ENCODE measurements around the gene MGA. TPM values are rescaled to one million over a fixed set of nuclear protein-coding genes. Genes with fewer than 3 reads are reported as not detected.
A peak's percentile ranks its signal among the peaks of the same experiment; 100 is the strongest.

The MGA gene
- total RNA-seq, 1 experiment from 2014 or later, result 12.8 TPM

GRCh38 chr15:41804916-41805666 is 144.9 kb downstream of the MGA start:
- H3K36me3 ChIP-seq, result peaks cover 2% of the 10 kb centered on the region; the same call in 1 of the 2 replicates

GRCh38 chr15:41805711-41806110 is 145.5 kb downstream of the MGA start:
- Histone ChIP-seq H3K4me3 (no peak overlapping the region), H3K27me3 (no peaks in the 10 kb centered on the region), H3K36me3 (peaks cover 1% of the 10 kb centered on the region; the same call in 1 of the 2 replicates), H3K9me3 (no peaks in the 10 kb centered on the region)
- DNase-seq, result no peak

More at GRCh38 chr15:41804916-41805666, 144.9 kb downstream of the MGA start:
- H3K4me3 ChIP-seq, result no peak overlapping the region
- H3K27me3 ChIP-seq, result no peaks in the 10 kb centered on the region
- H3K9me3 ChIP-seq, result no peaks in the 10 kb centered on the region
- DNase-seq, result no peak

GRCh38 chr15:41806291-41807181 is 146.3 kb downstream of the MGA start:
- no peaks in the 10 kb centered on the region for H3K36me3 ChIP-seq
- no peaks in the 10 kb centered on the region for H3K27me3 ChIP-seq
- no peak for DNase-seq
- H3K9me3 ChIP-seq, result no peaks in the 10 kb centered on the region
- no peak overlapping the region for H3K4me3 ChIP-seq

- no peak for DNase-seq
- no peaks in the 10 kb centered on the region for H3K27me3 ChIP-seq
- H3K36me3 ChIP-seq, result no peaks in the 10 kb centered on the region
- H3K9me3 ChIP-seq, result no peaks in the 10 kb centered on the region
- no peak overlapping the region for H3K4me3 ChIP-seq
These were observed 148.9 kb downstream of the MGA start for GRCh38 chr15:41809121-41809520.

- no peaks in the 10 kb centered on the region for H3K27me3 ChIP-seq
- DNase-seq, result no peak
- H3K36me3 ChIP-seq, result no peaks in the 10 kb centered on the region; the same call in 1 of the 2 replicates
- no peak overlapping the region for H3K4me3 ChIP-seq
- H3K9me3 ChIP-seq, result no peaks in the 10 kb centered on the region
These were observed 149.5 kb downstream of the MGA start for GRCh38 chr15:41809526-41810220.

- H3K4me3 ChIP-seq, result no peak overlapping the region
- H3K9me3 ChIP-seq, result no peaks in the 10 kb centered on the region
- H3K36me3 ChIP-seq, result no peaks in the 10 kb centered on the region; the same call in 1 of the 2 replicates
- DNase-seq, result no peak
- no peaks in the 10 kb centered on the region for H3K27me3 ChIP-seq
These were observed 150.6 kb downstream of the MGA start for GRCh38 chr15:41810651-41811431.

GRCh38 chr15:41811432-41812195 is 151.4 kb downstream of the MGA start:
- Histone ChIP-seq H3K9me3 (no peaks in the 10 kb centered on the region), H3K36me3 (no peaks in the 10 kb centered on the region; the same call in 1 of the 2 replicates), H3K27me3 (no peaks in the 10 kb centered on the region), H3K4me3 (no peak overlapping the region)
- peak; percentile 47 for DNase-seq

GRCh38 chr15:41812820-41813375 is 152.7 kb downstream of the MGA start:
- no peak for DNase-seq
- H3K4me3 ChIP-seq, result no peak overlapping the region
- H3K27me3 ChIP-seq, result no peaks in the 10 kb centered on the region
- H3K9me3 ChIP-seq, result no peaks in the 10 kb centered on the region
- no peaks in the 10 kb centered on the region; the same call in none of the 2 replicates for H3K36me3 ChIP-seq

GRCh38 chr15:41813426-41813825 is 153.2 kb downstream of the MGA start:
- no peak for DNase-seq
- H3K4me3 ChIP-seq, result no peak overlapping the region
- no peaks in the 10 kb centered on the region for H3K9me3 ChIP-seq
- H3K36me3 ChIP-seq, result no peaks in the 10 kb centered on the region; the same call in none of the 2 replicates
- H3K27me3 ChIP-seq, result no peaks in the 10 kb centered on the region

- Histone ChIP-seq H3K27me3 (no peaks in the 10 kb centered on the region), H3K9me3 (no peaks in the 10 kb centered on the region), H3K4me3 (no peak overlapping the region), H3K36me3 (no peaks in the 10 kb centered on the region; the same call in none of the 2 replicates)
- DNase-seq, result no peak
These were observed 154.3 kb downstream of the MGA start for GRCh38 chr15:41814534-41814933.

- Histone ChIP-seq H3K27me3 (no peaks in the 10 kb centered on the region), H3K36me3 (no peaks in the 10 kb centered on the region; the same call in none of the 2 replicates), H3K4me3 (no peak overlapping the region), H3K9me3 (no peaks in the 10 kb centered on the region)
- DNase-seq, result no peak
These were observed 156.6 kb downstream of the MGA start for GRCh38 chr15:41816788-41817187.

- Histone ChIP-seq H3K4me3 (no peak overlapping the region), H3K27me3 (no peaks in the 10 kb centered on the region), H3K36me3 (no peaks in the 10 kb centered on the region; the same call in none of the 2 replicates), H3K9me3 (no peaks in the 10 kb centered on the region)
- DNase-seq, result no peak
These were observed 157.1 kb downstream of the MGA start for GRCh38 chr15:41817327-41817726.

- H3K27me3 ChIP-seq, result no peaks in the 10 kb centered on the region
- no peaks in the 10 kb centered on the region for H3K9me3 ChIP-seq
- no peak overlapping the region for H3K4me3 ChIP-seq
- H3K36me3 ChIP-seq, result no peaks in the 10 kb centered on the region; the same call in none of the 2 replicates
- no peak for DNase-seq
These were observed 157.6 kb downstream of the MGA start for GRCh38 chr15:41817781-41818180.

- Histone ChIP-seq H3K4me3 (no peak overlapping the region), H3K36me3 (no peaks in the 10 kb centered on the region; the same call in none of the 2 replicates), H3K27me3 (no peaks in the 10 kb centered on the region), H3K9me3 (no peaks in the 10 kb centered on the region)
- no peak for DNase-seq
These were observed 159.3 kb downstream of the MGA start for GRCh38 chr15:41819455-41820050.
